ENCODE data around the gene TRIM46. TPM values are rescaled to one million over a fixed set of nuclear protein-coding genes. Genes with fewer than 3 reads are reported as not detected.
A peak's percentile ranks its signal among the peaks of the same experiment; 100 is the strongest.

Gene TRIM46
- total and polyA plus RNA-seq, 2 experiments from 2014 or later, result 2.1 to 3.4 TPM

GRCh38 chr1:155127967-155128754 lies 45.5 kb upstream of the TRIM46 start:
- Histone ChIP-seq H3K4me1 (ENCODE audit: insufficient read depth) (0 out of 2 replicates have a peak, but pooled peaks cover 10% of the 10 kb centered on the region), H3K9ac (peak overlapping the region; percentile 22), H3F3A (ENCODE audit: insufficient read depth) (no peaks in the 10 kb centered on the region), H3K27ac (no peak overlapping the region), H3K36me3 (ENCODE audit: low read depth) (no peaks in the 10 kb centered on the region), H3K4me2 (ENCODE audit: unreplicated experiment) (peak overlapping the region; percentile 85), H3K79me2 (ENCODE audit: insufficient read depth) (no peaks in the 10 kb centered on the region), H3K9me3 (ENCODE audit: low read depth) (no peaks in the 10 kb centered on the region), H3K27me3 (replicated peaks; ENCODE audit: insufficient read depth) (peaks cover 53% of the 10 kb centered on the region), H3K9me2 (ENCODE audit: insufficient read depth) (no peaks in the 10 kb centered on the region), H2AFZ (peak overlapping the region; percentile 61), H3K4me3 (peak overlapping the region; percentile 62), H4K20me1 (ENCODE audit: insufficient read depth) (no peaks in the 10 kb centered on the region)
- in situ Hi-C loops (cut with MboI), result no loop called here
- WGBS, 2 experiments (ENCODE audit: low coverage in 1 of 2, low lambda C conversion rate in 2 of 2, missing lambda C conversion rate in 2 of 2), result 6 to 11% methylated on average over 15 to 17 of the region's 17 CpGs
- TF ChIP-seq EZH2phosphoT487 (IDR thresholded peaks at IDR 0.05; ENCODE audit: insufficient read depth, low read depth), result no peak
- TF ChIP-seq EZH2 (IDR thresholded peaks at IDR 0.05; ENCODE audit: insufficient read depth, poor library complexity, severe bottlenecking), result no peak
- no peak for DNase-seq

GRCh38 chr1:155128755-155129473 lies 44.7 kb upstream of the TRIM46 start:
- Histone ChIP-seq H2AFZ (no peak overlapping the region), H3K9ac (no peak overlapping the region)

GRCh38 chr1:155130272-155131006 lies 43.2 kb upstream of the TRIM46 start:
- H3K9me2 ChIP-seq (ENCODE audit: insufficient read depth), result no peaks in the 10 kb centered on the region
- TF ChIP-seq EZH2phosphoT487 (IDR thresholded peaks at IDR 0.05; ENCODE audit: insufficient read depth, low read depth) (no peak), EZH2 (IDR thresholded peaks at IDR 0.05; ENCODE audit: insufficient read depth, poor library complexity, severe bottlenecking) (no peak)
- H3K27me3 ChIP-seq (replicated peaks; ENCODE audit: insufficient read depth), result peaks cover 35% of the 10 kb centered on the region
- H3F3A ChIP-seq (ENCODE audit: insufficient read depth), result 0 out of 2 replicates have a peak, but pooled peaks cover 2% of the 10 kb centered on the region
- no peaks in the 10 kb centered on the region for H3K79me2 ChIP-seq (ENCODE audit: insufficient read depth)
- no peak overlapping the region for H2AFZ ChIP-seq
- no peak for DNase-seq
- H3K4me3 ChIP-seq, result no peak overlapping the region
- WGBS, 2 experiments (ENCODE audit: low coverage in 1 of 2, low lambda C conversion rate in 2 of 2, missing lambda C conversion rate in 2 of 2), result 34 to 37% methylated on average over 5 to 6 of the region's 6 CpGs
- no peak overlapping the region for H3K9ac ChIP-seq
- H3K9me3 ChIP-seq (ENCODE audit: low read depth), result no peaks in the 10 kb centered on the region
- peaks cover 14% of the 10 kb centered on the region; the same call in 1 of the 2 replicates for H3K4me1 ChIP-seq (ENCODE audit: insufficient read depth)
- H4K20me1 ChIP-seq (ENCODE audit: insufficient read depth), result no peaks in the 10 kb centered on the region
- no peaks in the 10 kb centered on the region for H3K36me3 ChIP-seq (ENCODE audit: low read depth)
- H3K4me2 ChIP-seq (ENCODE audit: unreplicated experiment), result no peak overlapping the region
- in situ Hi-C loops (cut with MboI), result no loop called here
- H3K27ac ChIP-seq, result no peak overlapping the region

More at GRCh38 chr1:155128755-155129473, 44.7 kb upstream of the TRIM46 start:
- H3K4me2 ChIP-seq (ENCODE audit: unreplicated experiment), result no peak overlapping the region
- H3K27me3 ChIP-seq (replicated peaks; ENCODE audit: insufficient read depth), result peaks cover 48% of the 10 kb centered on the region
- H3K79me2 ChIP-seq (ENCODE audit: insufficient read depth), result no peaks in the 10 kb centered on the region
- 17 to 25% methylated on average over 13 to 14 of the region's 14 CpGs for WGBS, 2 experiments (ENCODE audit: low coverage in 1 of 2, low lambda C conversion rate in 2 of 2, missing lambda C conversion rate in 2 of 2)
- no peaks in the 10 kb centered on the region for H3F3A ChIP-seq (ENCODE audit: insufficient read depth)
- 0 out of 2 replicates have a peak, but pooled peaks cover 10% of the 10 kb centered on the region for H3K4me1 ChIP-seq (ENCODE audit: insufficient read depth)
- no peaks in the 10 kb centered on the region for H3K9me2 ChIP-seq (ENCODE audit: insufficient read depth)
- H3K4me3 ChIP-seq, result no peak overlapping the region
- H4K20me1 ChIP-seq (ENCODE audit: insufficient read depth), result no peaks in the 10 kb centered on the region
- no peak overlapping the region for H3K27ac ChIP-seq
- no peaks in the 10 kb centered on the region for H3K9me3 ChIP-seq (ENCODE audit: low read depth)
- no peaks in the 10 kb centered on the region for H3K36me3 ChIP-seq (ENCODE audit: low read depth)
- DNase-seq, result no peak
- in situ Hi-C loops (cut with MboI), result no loop called here
- TF ChIP-seq EZH2 (IDR thresholded peaks at IDR 0.05; ENCODE audit: insufficient read depth, poor library complexity, severe bottlenecking) (no peak), EZH2phosphoT487 (IDR thresholded peaks at IDR 0.05; ENCODE audit: insufficient read depth, low read depth) (no peak)

GRCh38 chr1:155131285-155131684 lies 42.4 kb upstream of the TRIM46 start:
- no peaks in the 10 kb centered on the region for H3K9me3 ChIP-seq (ENCODE audit: low read depth)
- H3K27me3 ChIP-seq (replicated peaks; ENCODE audit: insufficient read depth), result peaks cover 26% of the 10 kb centered on the region
- TF ChIP-seq EZH2phosphoT487 (IDR thresholded peaks at IDR 0.05; ENCODE audit: insufficient read depth, low read depth) (no peak), EZH2 (IDR thresholded peaks at IDR 0.05; ENCODE audit: insufficient read depth, poor library complexity, severe bottlenecking) (no peak)
- H3K4me1 ChIP-seq (ENCODE audit: insufficient read depth), result peaks cover 14% of the 10 kb centered on the region; the same call in 1 of the 2 replicates
- 0 out of 2 replicates have a peak, but pooled peaks cover 3% of the 10 kb centered on the region for H3F3A ChIP-seq (ENCODE audit: insufficient read depth)
- no peak overlapping the region for H2AFZ ChIP-seq
- H3K36me3 ChIP-seq (ENCODE audit: low read depth), result no peaks in the 10 kb centered on the region
- in situ Hi-C loops (cut with MboI), result no loop called here
- H3K4me3 ChIP-seq, result no peak overlapping the region
- H3K79me2 ChIP-seq (ENCODE audit: insufficient read depth), result no peaks in the 10 kb centered on the region
- no peak overlapping the region for H3K4me2 ChIP-seq (ENCODE audit: unreplicated experiment)
- no peak overlapping the region for H3K9ac ChIP-seq
- no peak for DNase-seq
- H3K27ac ChIP-seq, result no peak overlapping the region
- WGBS, 2 experiments (ENCODE audit: low coverage in 1 of 2, low lambda C conversion rate in 2 of 2, missing lambda C conversion rate in 2 of 2), result 78 to 82% methylated on average over 8 of the region's 8 CpGs
- no peaks in the 10 kb centered on the region for H3K9me2 ChIP-seq (ENCODE audit: insufficient read depth)
- no peaks in the 10 kb centered on the region for H4K20me1 ChIP-seq (ENCODE audit: insufficient read depth)

Data from GM23248 (cell line).